WTC11 (cell line): Measurements from ENCODE around the gene SLC24A4. TPM values are rescaled to one million over a fixed set of nuclear protein-coding genes. Genes with fewer than 3 reads are reported as not detected.

Experiments
- ATAC-seq: fragments of 200-7000 bp; cut with Tn5 transposase; 2 replicates; pipeline ENCODE4 v1.10.0; 2021; ENCODE audit warnings: mild to moderate bottlenecking, moderate library complexity
- CTCF ChIA-PET: fragments of 300-600 bp; sonication (Branson Sonifier 250); formaldehyde crosslinking; loops from one replicate; lab custom pipeline; 2021; ENCODE audit warnings: antibody characterized with exemption; lab: Charles Lee
- POLR2A ChIA-PET: fragments of 350-600 bp; sonication (Branson Sonifier 250); formaldehyde crosslinking; loops from one replicate; lab custom pipeline; 2021; ENCODE audit warnings: antibody characterized with exemption; lab: Charles Lee
- DNase-seq: peaks from one replicate; pipeline ENCODE4 v3.0.0; 2021; ENCODE audit warnings: low spot score
- H3K27ac Mint-ChIP-seq: 2 replicates; pipeline ENCODE4 v1.8.0; 2021; ENCODE audit warnings: mixed read lengths
- H3K27me3 Mint-ChIP-seq: 2 replicates; pipeline ENCODE4 v1.8.0; 2021; ENCODE audit warnings: low read depth, mild to moderate bottlenecking, moderate library complexity, mixed read lengths
- H3K36me3 Mint-ChIP-seq: 2 replicates; pipeline ENCODE4 v1.8.0; 2021; ENCODE audit warnings: mixed read lengths
- H3K4me1 Mint-ChIP-seq: 2 replicates; pipeline ENCODE4 v1.8.0; 2022; ENCODE audit warnings: mixed read lengths
- H3K4me3 Mint-ChIP-seq: 2 replicates; pipeline ENCODE4 v1.8.0; 2021; ENCODE audit warnings: mild to moderate bottlenecking, moderate library complexity, mixed read lengths
- H3K9me3 Mint-ChIP-seq: 2 replicates; pipeline ENCODE4 v1.8.0; 2021; ENCODE audit warnings: mixed read lengths
- CREM ChIP-seq: sonication (generic); formaldehyde crosslinking; IDR thresholded peaks from 2 replicates; pipeline ENCODE4 v1.8.1; 2022; ENCODE audit warnings: mild to moderate bottlenecking, missing genetic modification reagents, moderate library complexity
- GTF2I ChIP-seq: fragments of 250-450 bp; sonication (Bioruptor Pico); conservative IDR thresholded peaks from 2 replicates; pipeline ENCODE4 v1.4.0; 2021; ENCODE audit warnings: mild to moderate bottlenecking
- HMGA2 ChIP-seq: fragments of 250-450 bp; sonication (Bioruptor Pico); IDR thresholded peaks from 2 replicates; pipeline ENCODE4 v1.4.0; 2021; ENCODE audit warnings: mild to moderate bottlenecking, moderate library complexity
- KAT7 ChIP-seq: sonication (generic); formaldehyde crosslinking; IDR thresholded peaks from 2 replicates; pipeline ENCODE4 v1.8.1; 2023; ENCODE audit warnings: missing genetic modification reagents, mild to moderate bottlenecking, borderline replicate concordance
- NR3C1 ChIP-seq: sonication (generic); formaldehyde crosslinking; conservative IDR thresholded peaks from 2 replicates; pipeline ENCODE4 v1.8.1; 2023; ENCODE audit warnings: low read depth, mild to moderate bottlenecking, missing genetic modification reagents
- TEAD1 ChIP-seq: sonication (generic); formaldehyde crosslinking; IDR thresholded peaks from 2 replicates; pipeline ENCODE4 v1.8.0; 2022; ENCODE audit warnings: mild to moderate bottlenecking, missing genetic modification reagents
- ZNF121 ChIP-seq: sonication (generic); formaldehyde crosslinking; IDR thresholded peaks from 2 replicates; pipeline ENCODE4 v1.8.0; 2023; ENCODE audit warnings: missing genetic modification reagents
- ZNF317 ChIP-seq: sonication (generic); formaldehyde crosslinking; IDR thresholded peaks from 2 replicates; pipeline ENCODE4 v1.8.1; 2023; ENCODE audit warnings: low read depth, mild to moderate bottlenecking, moderate library complexity, missing genetic modification reagents, borderline replicate concordance
- total RNA-seq: library from RNA; stranded (reverse); gene quantifications from 3 replicates; pipeline ENCODE4 v1.2.3, GENCODE V29; 2021
- TF ChIP-seq, protein P1 (sequence below): sonication (generic); formaldehyde crosslinking; IDR thresholded peaks from 2 replicates; pipeline ENCODE4 v1.8.0; 2022; ENCODE audit warnings: mild to moderate bottlenecking, missing genetic modification reagents
- TF ChIP-seq, protein P2 (sequence below): sonication (generic); formaldehyde crosslinking; IDR thresholded peaks from 2 replicates; pipeline ENCODE4 v1.8.0; 2022; ENCODE audit warnings: missing genetic modification reagents
- TF ChIP-seq, protein P3 (sequence below): sonication (generic); formaldehyde crosslinking; IDR thresholded peaks from 2 replicates; pipeline ENCODE4 v1.8.1; 2023; ENCODE audit warnings: mild to moderate bottlenecking, moderate library complexity, missing genetic modification reagents
- TF ChIP-seq, protein P4 (sequence below): sonication (generic); formaldehyde crosslinking; IDR thresholded peaks from 2 replicates; pipeline ENCODE4 v1.8.1; 2022; ENCODE audit warnings: mild to moderate bottlenecking, moderate library complexity, missing genetic modification reagents

Gene SLC24A4
- total RNA-seq, 1 experiment from 2014 or later = 0.90 TPM

DNA sequence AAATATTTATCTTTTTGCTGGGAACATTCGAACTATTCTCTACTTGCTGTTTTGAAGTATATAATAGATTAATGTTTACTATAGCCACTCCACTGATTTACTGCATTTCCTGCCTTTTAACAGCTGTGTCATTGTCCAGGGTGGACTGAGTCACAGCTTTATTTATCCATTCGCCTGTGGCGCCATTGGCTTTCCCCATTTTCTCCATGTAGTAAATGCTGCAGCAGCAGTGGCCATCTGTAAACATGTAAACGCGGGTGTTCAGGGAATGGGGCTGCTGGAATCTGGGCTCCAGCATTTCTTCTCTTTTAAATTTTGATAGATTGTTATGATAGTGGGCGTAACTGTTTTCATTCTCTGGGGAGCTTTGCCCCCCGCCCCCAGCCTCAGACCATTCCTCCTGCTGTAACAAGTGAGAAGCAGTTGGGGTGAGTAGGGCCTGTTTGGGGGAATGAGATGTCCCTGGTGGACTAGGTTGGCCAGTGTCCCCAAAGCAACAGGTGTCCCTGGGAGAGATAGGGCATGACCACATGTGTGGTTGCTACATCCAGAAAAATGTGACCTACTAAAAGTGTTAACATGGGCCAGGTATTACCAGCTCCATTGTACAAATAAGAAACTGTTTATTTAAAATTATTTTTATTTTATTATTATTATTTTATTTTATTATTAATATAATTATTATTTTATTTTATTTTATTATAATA is 223.5 kb downstream of the SLC24A4 start:
- Mint-ChIP-seq H3K36me3 (no peaks in the 10 kb centered on the region), H3K4me3 (no peak overlapping the region), H3K4me1 (no peaks in the 10 kb centered on the region), H3K27me3 (no peaks in the 10 kb centered on the region), H3K27ac (no peak overlapping the region)
- ATAC-seq = no peak
- CTCF ChIA-PET = no interaction called here
- POLR2A ChIA-PET = no interaction called here
- TF ChIP-seq, protein P1, sequence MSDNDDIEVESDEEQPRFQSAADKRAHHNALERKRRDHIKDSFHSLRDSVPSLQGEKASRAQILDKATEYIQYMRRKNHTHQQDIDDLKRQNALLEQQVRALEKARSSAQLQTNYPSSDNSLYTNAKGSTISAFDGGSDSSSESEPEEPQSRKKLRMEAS (CRISPR knock-in tag) = no peak
- peak; percentile 98 for TF ChIP-seq HMGA2 (CRISPR knock-in tag)
- TF ChIP-seq, all 79 proteins: peak for 1
- DNase-seq = no peak
- no peaks in the 10 kb centered on the region for H3K9me3 Mint-ChIP-seq

DNA sequence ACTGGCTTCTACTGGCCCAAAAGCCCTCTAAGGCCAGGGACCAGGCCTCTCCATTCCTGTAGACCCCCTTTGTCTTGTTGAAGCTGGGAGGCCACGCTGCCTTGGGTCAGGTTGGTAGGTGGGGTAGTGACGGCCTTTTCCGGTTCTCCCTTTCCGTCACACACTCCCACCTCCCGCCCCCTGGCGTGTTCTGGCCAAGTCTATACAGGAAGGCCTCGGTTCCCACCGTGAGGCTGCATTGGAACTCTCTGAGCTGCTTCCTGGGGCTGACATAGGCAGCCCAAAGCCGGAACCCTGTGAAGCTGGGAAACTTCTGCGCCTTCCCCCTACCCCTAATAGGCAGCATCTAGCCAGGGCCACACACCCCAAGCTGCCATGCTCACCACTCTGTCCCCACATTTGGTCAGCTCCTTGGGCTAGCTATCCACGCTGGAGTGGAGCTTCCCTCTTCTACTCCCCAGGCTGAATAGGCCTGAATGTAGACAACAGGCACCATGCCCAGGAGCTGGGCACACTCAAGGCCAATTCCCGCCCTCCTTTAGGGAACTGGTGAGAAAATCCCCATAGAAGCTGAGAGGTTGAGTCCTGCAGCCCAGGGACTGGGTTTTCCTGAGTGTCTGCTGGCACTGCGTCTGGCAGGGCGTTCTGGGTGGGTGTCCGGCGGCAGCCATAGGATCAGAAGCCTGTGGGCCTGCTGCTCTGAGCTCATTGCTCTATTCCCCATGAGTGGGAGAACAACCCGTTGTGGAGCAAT is 226.3 kb downstream of the SLC24A4 start:
- POLR2A ChIA-PET = interaction anchor here (0.6 to 1.1 kb wide), 2 partner anchors 20 to 684 kb away, joined by 3 to 5 read pairs; no protein-coding TSS in a partner anchor
- Mint-ChIP-seq H3K27me3 (no peaks in the 10 kb centered on the region), H3K27ac (no peak overlapping the region), H3K4me3 (no peak overlapping the region), H3K9me3 (no peaks in the 10 kb centered on the region), H3K36me3 (no peaks in the 10 kb centered on the region), H3K4me1 (0 out of 2 replicates have a peak, but pooled peaks cover 6% of the 10 kb centered on the region)
- ATAC-seq = no peak
- TF ChIP-seq TEAD1 (no peak), CREM (CRISPR knock-in tag) (no peak), ZNF121 (CRISPR knock-in tag) (no peak), KAT7 (no peak), GTF2I (CRISPR knock-in tag) (no peak), NR3C1 (CRISPR knock-in tag) (no peak)
- TF ChIP-seq, protein P2, sequence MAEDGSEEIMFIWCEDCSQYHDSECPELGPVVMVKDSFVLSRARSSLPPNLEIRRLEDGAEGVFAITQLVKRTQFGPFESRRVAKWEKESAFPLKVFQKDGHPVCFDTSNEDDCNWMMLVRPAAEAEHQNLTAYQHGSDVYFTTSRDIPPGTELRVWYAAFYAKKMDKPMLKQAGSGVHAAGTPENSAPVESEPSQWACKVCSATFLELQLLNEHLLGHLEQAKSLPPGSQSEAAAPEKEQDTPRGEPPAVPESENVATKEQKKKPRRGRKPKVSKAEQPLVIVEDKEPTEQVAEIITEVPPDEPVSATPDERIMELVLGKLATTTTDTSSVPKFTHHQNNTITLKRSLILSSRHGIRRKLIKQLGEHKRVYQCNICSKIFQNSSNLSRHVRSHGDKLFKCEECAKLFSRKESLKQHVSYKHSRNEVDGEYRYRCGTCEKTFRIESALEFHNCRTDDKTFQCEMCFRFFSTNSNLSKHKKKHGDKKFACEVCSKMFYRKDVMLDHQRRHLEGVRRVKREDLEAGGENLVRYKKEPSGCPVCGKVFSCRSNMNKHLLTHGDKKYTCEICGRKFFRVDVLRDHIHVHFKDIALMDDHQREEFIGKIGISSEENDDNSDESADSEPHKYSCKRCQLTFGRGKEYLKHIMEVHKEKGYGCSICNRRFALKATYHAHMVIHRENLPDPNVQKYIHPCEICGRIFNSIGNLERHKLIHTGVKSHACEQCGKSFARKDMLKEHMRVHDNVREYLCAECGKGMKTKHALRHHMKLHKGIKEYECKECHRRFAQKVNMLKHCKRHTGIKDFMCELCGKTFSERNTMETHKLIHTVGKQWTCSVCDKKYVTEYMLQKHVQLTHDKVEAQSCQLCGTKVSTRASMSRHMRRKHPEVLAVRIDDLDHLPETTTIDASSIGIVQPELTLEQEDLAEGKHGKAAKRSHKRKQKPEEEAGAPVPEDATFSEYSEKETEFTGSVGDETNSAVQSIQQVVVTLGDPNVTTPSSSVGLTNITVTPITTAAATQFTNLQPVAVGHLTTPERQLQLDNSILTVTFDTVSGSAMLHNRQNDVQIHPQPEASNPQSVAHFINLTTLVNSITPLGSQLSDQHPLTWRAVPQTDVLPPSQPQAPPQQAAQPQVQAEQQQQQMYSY (CRISPR knock-in tag) = no peak
- TF ChIP-seq, protein P3, sequence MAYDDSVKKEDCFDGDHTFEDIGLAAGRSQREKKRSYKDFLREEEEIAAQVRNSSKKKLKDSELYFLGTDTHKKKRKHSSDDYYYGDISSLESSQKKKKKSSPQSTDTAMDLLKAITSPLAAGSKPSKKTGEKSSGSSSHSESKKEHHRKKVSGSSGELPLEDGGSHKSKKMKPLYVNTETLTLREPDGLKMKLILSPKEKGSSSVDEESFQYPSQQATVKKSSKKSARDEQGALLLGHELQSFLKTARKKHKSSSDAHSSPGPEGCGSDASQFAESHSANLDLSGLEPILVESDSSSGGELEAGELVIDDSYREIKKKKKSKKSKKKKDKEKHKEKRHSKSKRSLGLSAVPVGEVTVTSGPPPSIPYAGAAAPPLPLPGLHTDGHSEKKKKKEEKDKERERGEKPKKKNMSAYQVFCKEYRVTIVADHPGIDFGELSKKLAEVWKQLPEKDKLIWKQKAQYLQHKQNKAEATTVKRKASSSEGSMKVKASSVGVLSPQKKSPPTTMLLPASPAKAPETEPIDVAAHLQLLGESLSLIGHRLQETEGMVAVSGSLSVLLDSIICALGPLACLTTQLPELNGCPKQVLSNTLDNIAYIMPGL (CRISPR knock-in tag) = no peak
- TF ChIP-seq, protein P4, sequence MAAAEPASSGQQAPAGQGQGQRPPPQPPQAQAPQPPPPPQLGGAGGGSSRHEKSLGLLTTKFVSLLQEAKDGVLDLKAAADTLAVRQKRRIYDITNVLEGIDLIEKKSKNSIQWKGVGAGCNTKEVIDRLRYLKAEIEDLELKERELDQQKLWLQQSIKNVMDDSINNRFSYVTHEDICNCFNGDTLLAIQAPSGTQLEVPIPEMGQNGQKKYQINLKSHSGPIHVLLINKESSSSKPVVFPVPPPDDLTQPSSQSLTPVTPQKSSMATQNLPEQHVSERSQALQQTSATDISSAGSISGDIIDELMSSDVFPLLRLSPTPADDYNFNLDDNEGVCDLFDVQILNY (CRISPR knock-in tag) = no peak
- no peak for DNase-seq
- CTCF ChIA-PET = interaction anchor here (1.2 to 2.0 kb wide), 3 partner anchors 39 to 88 kb away, joined by 3 to 5 read pairs (median 4); no protein-coding TSS in a partner anchor

DNA sequence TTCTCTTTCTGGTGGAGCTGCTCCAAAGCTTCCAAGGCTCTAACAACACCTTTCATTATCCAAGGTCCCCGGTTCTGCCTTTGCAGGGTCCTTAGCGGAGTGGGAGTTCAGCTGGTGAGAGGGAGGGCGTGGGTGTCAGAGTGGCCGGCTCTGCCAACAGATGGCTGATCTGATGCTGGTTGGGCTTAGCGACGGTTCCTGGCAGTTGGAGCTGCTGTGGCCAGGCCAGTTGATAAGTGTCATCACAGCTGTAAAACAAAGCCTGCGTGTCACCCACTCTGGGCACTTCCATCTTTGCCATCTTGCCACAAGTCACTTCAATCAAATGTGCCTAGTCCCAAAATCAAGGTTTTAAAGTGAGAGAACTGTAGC is 226.9 kb downstream of the SLC24A4 start:
- Mint-ChIP-seq H3K27ac (no peak overlapping the region), H3K9me3 (no peaks in the 10 kb centered on the region), H3K4me1 (0 out of 2 replicates have a peak, but pooled peaks cover 6% of the 10 kb centered on the region), H3K4me3 (no peak overlapping the region), H3K27me3 (no peaks in the 10 kb centered on the region), H3K36me3 (no peaks in the 10 kb centered on the region)
- no peak for ATAC-seq
- POLR2A ChIA-PET = interaction anchor here (0.6 to 1.1 kb wide), 2 partner anchors 19 to 684 kb away, joined by 3 to 5 read pairs; no protein-coding TSS in a partner anchor
- CTCF ChIA-PET = interaction anchor here (1.2 to 2.0 kb wide), 3 partner anchors 39 to 89 kb away, joined by 3 to 5 read pairs (median 4); no protein-coding TSS in a partner anchor
- no peak for TF ChIP-seq ZNF317
- no peak for DNase-seq

Other genes with a start within 250 kb of the SLC24A4 start
- 33.1 to 37.1 TPM (median 33.1 TPM) in 3 replicates for gene ATXN3, start 216.6 kb upstream of the SLC24A4 start, total RNA-seq
- gene NDUFB1, start 201.5 kb upstream of the SLC24A4 start, total RNA-seq = 114 to 121 TPM (median 116 TPM) in 3 replicates
- gene CPSF2, start 201.2 kb upstream of the SLC24A4 start, total RNA-seq = 102 to 109 TPM (median 109 TPM) in 3 replicates
- gene RIN3, start 190.6 kb downstream of the SLC24A4 start, total RNA-seq = 2.7 to 3.3 TPM (median 3.0 TPM) in 3 replicates